HUDEP-2 (cell line): ENCODE data around the gene BANF1.
A peak's percentile ranks its signal among the peaks of the same experiment; 100 is the strongest.
"Not testable (repeated sequence)": the region's sequence is repeated elsewhere in the genome, so short reads cannot be mapped to it uniquely, and the experiment has no call there.

Experiments used
- DNase-seq, 76 experiments: peaks; one replicate each; lab custom pipeline; 2025; ENCODE audit not compliant: unreplicated experiment in 76 of 76; lab: John Stamatoyannopoulos, UW

Gene BANF1

GRCh38 chr11:66008468-66009101, 6.3 kb downstream of the BANF1 start:
- DNase-seq = peak in 1 of 76 experiments; percentile 8

- DNase-seq = not testable (repeated sequence)
Measured at GRCh38 chr11:66010036-66010435, 7.7 kb downstream of the BANF1 start.

- no peak for DNase-seq
Measured at GRCh38 chr11:66011239-66011784, 9.0 kb downstream of the BANF1 start.

- no peak for DNase-seq
Measured at GRCh38 chr11:66011785-66012303, 9.5 kb downstream of the BANF1 start, which contains the start of gene CST6. CST6 (plus strand) TSS chr11:66012008; CDS start chr11:66012045, 37 bp downstream.

GRCh38 chr11:66012371-66012945, 10.2 kb downstream of the BANF1 start:
- no peak for DNase-seq

- peak in 17 of 76 experiments; percentile 11 to 57 (median 41) for DNase-seq
Measured at GRCh38 chr11:66012946-66013761, 10.9 kb downstream of the BANF1 start.

- DNase-seq = peak in 1 of 76 experiments; percentile 25
Measured at GRCh38 chr11:66013762-66014100, 11.4 kb downstream of the BANF1 start.

GRCh38 chr11:66014804-66015453, 12.6 kb downstream of the BANF1 start:
- no peak for DNase-seq

GRCh38 chr11:66015454-66015881, 13.2 kb downstream of the BANF1 start:
- no peak for DNase-seq

- peak in 1 of 76 experiments; percentile 27 for DNase-seq
Measured at GRCh38 chr11:66015936-66016792, 13.9 kb downstream of the BANF1 start.

GRCh38 chr11:66016793-66017177, 14.5 kb downstream of the BANF1 start:
- no peak for DNase-seq

- peak in 18 of 76 experiments; percentile 13 to 61 (median 30) for DNase-seq
Measured at GRCh38 chr11:66017321-66017720, 15.0 kb downstream of the BANF1 start.

- DNase-seq = no peak
Measured at GRCh38 chr11:66020212-66020611, 17.9 kb downstream of the BANF1 start.

GRCh38 chr11:66020618-66021357, 18.5 kb downstream of the BANF1 start:
- DNase-seq = peak in 43 of 76 experiments; percentile 13 to 76 (median 42)

- DNase-seq = peak in 57 of 76 experiments; percentile 11 to 76 (median 46)
Measured at GRCh38 chr11:66022401-66023185, 20.3 kb downstream of the BANF1 start.

GRCh38 chr11:66023186-66023440, 20.8 kb downstream of the BANF1 start:
- not testable (repeated sequence) for DNase-seq

- no peak for DNase-seq
Measured at GRCh38 chr11:66026017-66026529, 23.8 kb downstream of the BANF1 start, which contains the start of gene CATSPER1. CATSPER1 (minus strand) TSS chr11:66026479; CDS start chr11:66026379, 100 bp downstream.
